Upper lobe of left lung (tissue), 6 donors: ENCODE results near the gene LAMC1. TPM values are rescaled to one million over a fixed set of nuclear protein-coding genes. Genes with fewer than 3 reads are reported as not detected.

Experiments used
- ATAC-seq, 2 donors: fragments of 200-7000 bp; cut with Tn5 transposase; one replicate each; pipeline ENCODE4 v1.9.1; 2022; ENCODE audit warnings: mild to moderate bottlenecking in 2 of 2, moderate library complexity in 2 of 2; ENCODE audit not compliant: low FRiP score in 2 of 2
- DNase-seq, 2 donors: peaks; one replicate each; pipeline ENCODE4 v3.0.0-alpha.2; 2019 to 2020
- H3K27ac ChIP-seq, 4 donors: fragments of 200-600 bp; sonication (generic); one replicate each; pipeline ENCODE4 v1.5.1; 2016 to 2019
- H3K27me3 ChIP-seq, 4 donors: fragments of 200-600 bp; sonication (generic); one replicate each; pipeline ENCODE4 v1.5.1; 2017 to 2019
- H3K36me3 ChIP-seq, 4 donors: fragments of 200-600 bp; sonication (generic); one replicate each; pipeline ENCODE4 v1.5.1; 2016 to 2019
- H3K4me1 ChIP-seq, 4 donors: fragments of 200-600 bp; sonication (generic); one replicate each; pipeline ENCODE4 v1.5.1; 2018 to 2019
- H3K4me3 ChIP-seq, 4 donors: fragments of 200-600 bp; sonication (generic); one replicate each; pipeline ENCODE4 v1.5.1; 2017 to 2019; ENCODE audit warnings: mild to moderate bottlenecking in 2 of 4, moderate library complexity in 1 of 4
- H3K9me3 ChIP-seq, 4 donors: fragments of 200-600 bp; sonication (generic); one replicate each; pipeline ENCODE4 v1.5.1; 2018 to 2019
- CTCF ChIP-seq, 6 experiments: fragments of 450-650 bp in 4 of 6; fragments of 200-600 bp in 2 of 6; sonication (generic) in 2 of 6; IDR thresholded peaks; one replicate each; pipeline ENCODE4 v1.5.1; 2016 to 2019; ENCODE audit warnings: antibody characterized with exemption in 6 of 6
- EP300 ChIP-seq, 4 donors: sonication (generic); formaldehyde crosslinking; IDR thresholded peaks; one replicate each; pipeline ENCODE4 v1.5.1; 2017; ENCODE audit warnings: antibody characterized with exemption in 4 of 4, control low read depth in 2 of 4
- POLR2A ChIP-seq, 4 donors: fragments of 450-650 bp; IDR thresholded peaks; one replicate each; pipeline ENCODE4 v1.5.1; 2016 to 2017; ENCODE audit warnings: antibody characterized with exemption in 4 of 4, mild to moderate bottlenecking in 2 of 4
- POLR2AphosphoS5 ChIP-seq, 2 donors: sonication (generic); formaldehyde crosslinking; IDR thresholded peaks; one replicate each; pipeline ENCODE4 v1.5.1; 2017; ENCODE audit warnings: antibody characterized with exemption in 2 of 2
- WGBS, 2 donors: methylation state at CpG; one replicate each; pipeline ENCODE4 v1.1.5; 2017 to 2018; 5-methylcytosine and 5-hydroxymethylcytosine counted together
- total RNA-seq, 6 donors: library from RNA; depleted of rRNA in 4 of 6; stranded (reverse); fragments of >200 nt in 4 of 6; gene quantifications; one replicate each; pipeline versions ENCODE4 v1.1.0 to v1.2.1, GENCODE V29; 2016 to 2021
- donor health status: DM: no; HTN: no; CAD: no; lungs with moderate emphysema.
- donor health status: DM: no; HTN: yes; CAD: no; lungs with severe emphysema.

The LAMC1 gene
- total RNA-seq, 6 donors from 2014 or later = 92.0 to 232 (median 134) TPM

GRCh38 chr1:183044893-183045649 is 21.9 kb downstream of the LAMC1 start:
- Histone ChIP-seq H3K4me1 (peaks cover 6 to 29% (median 12%) of the 10 kb centered on the region in 4 donors), H3K4me3 (no peak overlapping the region), H3K27me3 (no peaks in the 10 kb centered on the region), H3K9me3 (no peaks in the 10 kb centered on the region), H3K36me3 (no peaks in the 10 kb centered on the region), H3K27ac (no peak overlapping the region)
- DNase-seq = no peak
- 94 to 97% methylated on average over 2 of the region's 2 CpGs for WGBS, 2 donors
- ATAC-seq = no peak
- TF ChIP-seq POLR2A (IDR thresholded peaks at IDR 0.05) (no peak), EP300 (IDR thresholded peaks at IDR 0.05) (no peak), POLR2AphosphoS5 (IDR thresholded peaks at IDR 0.05) (no peak), CTCF (IDR thresholded peaks at IDR 0.05) (no peak)

DNA sequence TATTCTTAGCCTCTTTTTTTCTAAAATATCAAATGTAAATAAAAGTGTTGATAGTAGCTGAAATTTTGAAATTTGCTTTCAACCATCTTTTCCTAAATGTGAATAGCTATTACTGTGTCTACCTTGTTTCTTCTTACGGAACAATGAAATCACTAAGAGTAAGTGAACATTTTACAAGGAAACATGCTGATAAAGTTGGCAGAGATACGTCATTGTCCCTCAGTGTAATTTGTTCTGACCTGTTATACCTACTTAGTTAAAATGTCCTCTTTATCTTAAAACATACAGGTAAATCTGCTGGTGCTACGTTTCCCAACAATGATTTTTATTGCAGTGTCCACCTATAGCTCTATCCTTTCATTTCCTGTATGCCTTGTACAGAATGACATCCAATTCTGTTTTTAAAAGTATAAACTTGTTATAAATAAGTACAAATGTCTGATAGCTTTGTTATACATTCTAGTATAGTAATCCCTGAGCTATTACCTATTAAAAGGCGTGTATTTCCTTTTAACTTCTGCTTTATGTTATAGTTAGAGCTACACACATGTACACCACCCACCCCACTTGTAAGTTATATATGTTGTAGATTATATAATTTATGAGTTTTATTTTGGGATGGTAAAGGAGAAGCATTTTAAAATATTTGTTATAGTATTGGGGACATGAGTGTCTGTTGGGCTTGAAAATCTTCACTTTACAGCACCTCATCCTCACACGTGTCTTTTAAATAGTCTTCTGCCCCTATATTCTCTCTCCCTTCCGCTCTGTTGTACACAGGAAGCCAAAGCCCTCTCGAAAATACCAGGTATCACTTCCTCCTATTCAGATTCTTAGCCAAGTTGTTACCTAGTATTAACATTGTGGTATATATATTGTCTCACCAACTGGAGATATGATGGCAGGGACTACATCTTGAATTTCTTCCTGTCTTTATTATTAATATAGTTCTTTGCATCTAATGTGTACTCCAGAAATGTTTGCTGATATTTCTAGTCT is 25.2 kb downstream of the LAMC1 start:
- Histone ChIP-seq H3K36me3 (no peaks in the 10 kb centered on the region), H3K9me3 (no peaks in the 10 kb centered on the region), H3K27me3 (no peaks in the 10 kb centered on the region), H3K4me1 (peaks cover 0 to 14% (median 6%) of the 10 kb centered on the region in 4 donors), H3K27ac (no peak overlapping the region), H3K4me3 (no peak overlapping the region)
- ATAC-seq = no peak
- TF ChIP-seq POLR2A (IDR thresholded peaks at IDR 0.05) (no peak), POLR2AphosphoS5 (IDR thresholded peaks at IDR 0.05) (no peak), EP300 (IDR thresholded peaks at IDR 0.05) (no peak), CTCF (IDR thresholded peaks at IDR 0.05) (no peak)
- DNase-seq = no peak
- 74 to 77% methylated on average over 7 of the region's 7 CpGs for WGBS, 2 donors

GRCh38 chr1:183051546-183051945 is 28.3 kb downstream of the LAMC1 start:
- H3K4me1 ChIP-seq = peaks cover 0 to 6% (median 3%) of the 10 kb centered on the region in 4 donors
- no peaks in the 10 kb centered on the region for H3K36me3 ChIP-seq
- no peak overlapping the region for H3K4me3 ChIP-seq
- DNase-seq (no peak), ATAC-seq (no peak)
- TF ChIP-seq POLR2AphosphoS5 (IDR thresholded peaks at IDR 0.05) = no peak
- TF ChIP-seq CTCF (IDR thresholded peaks at IDR 0.05) = no peak
- no peak for TF ChIP-seq POLR2A (IDR thresholded peaks at IDR 0.05)
- TF ChIP-seq EP300 (IDR thresholded peaks at IDR 0.05) = no peak
- H3K27me3 ChIP-seq = no peaks in the 10 kb centered on the region
- no peak overlapping the region for H3K27ac ChIP-seq
- no peaks in the 10 kb centered on the region for H3K9me3 ChIP-seq
- 41 to 44% methylated on average over 1 of the region's 1 CpG for WGBS, 2 donors

GRCh38 chr1:183052861-183053260 is 29.6 kb downstream of the LAMC1 start:
- Histone ChIP-seq H3K36me3 (no peaks in the 10 kb centered on the region), H3K4me1 (peaks cover 0 to 11% (median 3%) of the 10 kb centered on the region in 4 donors), H3K9me3 (no peaks in the 10 kb centered on the region), H3K4me3 (no peak overlapping the region), H3K27me3 (no peaks in the 10 kb centered on the region), H3K27ac (no peak overlapping the region)
- WGBS, 2 donors = 58 to 72% methylated on average over 5 of the region's 5 CpGs
- ATAC-seq (no peak), DNase-seq (no peak)
- TF ChIP-seq EP300 (IDR thresholded peaks at IDR 0.05) = no peak
- no peak for TF ChIP-seq POLR2A (IDR thresholded peaks at IDR 0.05)
- no peak for TF ChIP-seq CTCF (IDR thresholded peaks at IDR 0.05)
- TF ChIP-seq POLR2AphosphoS5 (IDR thresholded peaks at IDR 0.05) = no peak
